ENCODE measurements around the gene PLEKHS1. TPM values are rescaled to one million over a fixed set of nuclear protein-coding genes. Genes with fewer than 3 reads are reported as not detected.

Gene PLEKHS1
- polyA plus RNA-seq, 1 of the 3 experiments (the other 2 are of a cell fraction), result not detected

GRCh38 chr10:113782986-113783704, 31.7 kb downstream of the PLEKHS1 start:
- Histone ChIP-seq H4K20me1 (ENCODE audit: insufficient read depth) (no peaks in the 10 kb centered on the region), H3K9me3 (no peaks in the 10 kb centered on the region), H3K36me3 (replicated peaks in 1 of 2; ENCODE audit: control insufficient read depth in 1 of 2, insufficient read depth in 2 of 2, low read length in 1 of 2) (no peaks in the 10 kb centered on the region), H3K27ac (ENCODE audit: low read depth in 2 of 2, low read length in 1 of 2) (no peak overlapping the region), H3K79me2 (ENCODE audit: insufficient read depth) (no peaks in the 10 kb centered on the region), H3K4me2 (no peak overlapping the region), H3F3A (replicated peaks; ENCODE audit: insufficient read depth) (peaks cover 4% of the 10 kb centered on the region), H2AFZ (ENCODE audit: low read depth) (no peak overlapping the region), H3K9me2 (no peaks in the 10 kb centered on the region), H3K4me3 (ENCODE audit: low read depth in 2 of 2, low read length in 1 of 2) (no peak overlapping the region), H3K27me3 (ENCODE audit: insufficient read depth) (no peaks in the 10 kb centered on the region), H3K9ac (no peak overlapping the region), H3K4me1 (ENCODE audit: control insufficient read depth in 1 of 2, insufficient read depth in 2 of 2, low read depth in 1 of 2, low read length in 1 of 2) (no peaks in the 10 kb centered on the region)
- ChIA-PET POLR2A (no interaction called here), CTCF (no interaction called here)
- 78% methylated on average over 8 of the region's 8 CpGs for WGBS (ENCODE audit: low lambda C conversion rate)
- TF ChIP-seq ELF1 (IDR thresholded peaks at IDR 0.05), result no peak
- no peak for TF ChIP-seq RFX5 (IDR thresholded peaks at IDR 0.05; ENCODE audit: low read length)
- no peak for TF ChIP-seq FOXJ3 (CRISPR knock-in tag; IDR thresholded peaks at IDR 0.05)
- TF ChIP-seq POLR2AphosphoS5 (IDR thresholded peaks at IDR 0.05; ENCODE audit: low read depth, low read length), result no peak
- TF ChIP-seq NRF1 (IDR thresholded peaks at IDR 0.05; ENCODE audit: low read depth, low read length), result no peak
- no peak for TF ChIP-seq CHD2 (IDR thresholded peaks at IDR 0.05; ENCODE audit: low read length, partially characterized antibody)
- TF ChIP-seq MAX (IDR thresholded peaks at IDR 0.05; ENCODE audit: low read depth), result no peak
- TF ChIP-seq MXI1 (IDR thresholded peaks at IDR 0.05; ENCODE audit: low read depth, low read length), result no peak
- no peak for TF ChIP-seq FOXM1 (IDR thresholded peaks at IDR 0.05; ENCODE audit: low read depth)
- no peak for TF ChIP-seq TCF12 (IDR thresholded peaks at IDR 0.05)
- TF ChIP-seq TEAD4 (IDR thresholded peaks at IDR 0.05; ENCODE audit: borderline replicate concordance, insufficient read depth), result no peak
- TF ChIP-seq FOSL2 (IDR thresholded peaks at IDR 0.05; ENCODE audit: borderline replicate concordance, low read depth), result no peak
- no peak for TF ChIP-seq JUND (IDR thresholded peaks at IDR 0.05)
- no peak for TF ChIP-seq REST (IDR thresholded peaks at IDR 0.05; ENCODE audit: low read depth, low read length)
- TF ChIP-seq SMC3 (IDR thresholded peaks at IDR 0.05; ENCODE audit: low read depth, low read length), result no peak
- no peak for TF ChIP-seq GABPA (IDR thresholded peaks at IDR 0.05; ENCODE audit: low read depth)
- no peak for TF ChIP-seq ZBTB33 (IDR thresholded peaks at IDR 0.05; ENCODE audit: borderline replicate concordance, low read depth)
- TF ChIP-seq GATA2 (CRISPR knock-in tag; IDR thresholded peaks at IDR 0.05), result no peak
- DNase-seq, result no peak

Measured in SK-N-SH (cell line).